SU-DHL-6 (cell line): ENCODE data around the gene ABCC12.

Experiments used
- EZH2phosphoT487 ChIP-seq: fragments of 200-600 bp; sonication (generic), shearing (Covaris generic); conservative IDR thresholded peaks from 2 replicates; pipeline ENCODE4 v1.6.1; 2018; ENCODE audit warnings: mild to moderate bottlenecking, antibody characterized with exemption, low read length, moderate library complexity, mixed read lengths
- TF ChIP-seq, protein P1 (sequence below): fragments of 200-600 bp; sonication (generic); IDR thresholded peaks from one replicate; pipeline ENCODE4 v1.5.1; 2017; ENCODE audit warnings: antibody characterized with exemption, mild to moderate bottlenecking, low read length, moderate library complexity; ENCODE audit not compliant: insufficient read depth, poor library complexity, severe bottlenecking

DNA sequence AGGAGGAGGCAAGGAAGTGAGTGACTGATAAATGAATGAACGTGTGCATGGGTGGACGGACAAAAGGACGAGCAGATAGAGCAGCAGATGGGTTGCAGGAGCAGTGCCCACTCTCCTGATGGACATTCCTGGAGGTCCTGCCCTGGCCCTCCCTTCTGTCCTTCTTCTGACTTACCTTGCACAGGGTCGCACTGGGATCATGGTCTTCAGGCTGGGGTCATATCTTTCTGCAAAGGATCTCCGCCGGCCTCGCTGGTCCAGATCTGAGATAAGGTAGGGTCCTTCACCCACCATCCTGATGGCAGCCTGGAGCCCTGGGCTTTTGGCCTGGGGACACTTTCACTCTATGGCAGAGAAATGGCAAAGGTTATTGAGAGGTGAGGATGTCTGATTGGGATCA, 9.7 kb downstream of the ABCC12 start:
- TF ChIP-seq, protein P1, sequence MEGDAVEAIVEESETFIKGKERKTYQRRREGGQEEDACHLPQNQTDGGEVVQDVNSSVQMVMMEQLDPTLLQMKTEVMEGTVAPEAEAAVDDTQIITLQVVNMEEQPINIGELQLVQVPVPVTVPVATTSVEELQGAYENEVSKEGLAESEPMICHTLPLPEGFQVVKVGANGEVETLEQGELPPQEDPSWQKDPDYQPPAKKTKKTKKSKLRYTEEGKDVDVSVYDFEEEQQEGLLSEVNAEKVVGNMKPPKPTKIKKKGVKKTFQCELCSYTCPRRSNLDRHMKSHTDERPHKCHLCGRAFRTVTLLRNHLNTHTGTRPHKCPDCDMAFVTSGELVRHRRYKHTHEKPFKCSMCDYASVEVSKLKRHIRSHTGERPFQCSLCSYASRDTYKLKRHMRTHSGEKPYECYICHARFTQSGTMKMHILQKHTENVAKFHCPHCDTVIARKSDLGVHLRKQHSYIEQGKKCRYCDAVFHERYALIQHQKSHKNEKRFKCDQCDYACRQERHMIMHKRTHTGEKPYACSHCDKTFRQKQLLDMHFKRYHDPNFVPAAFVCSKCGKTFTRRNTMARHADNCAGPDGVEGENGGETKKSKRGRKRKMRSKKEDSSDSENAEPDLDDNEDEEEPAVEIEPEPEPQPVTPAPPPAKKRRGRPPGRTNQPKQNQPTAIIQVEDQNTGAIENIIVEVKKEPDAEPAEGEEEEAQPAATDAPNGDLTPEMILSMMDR, result no peak
- no peak for TF ChIP-seq EZH2phosphoT487
